HG02970 (cell line): ENCODE results near the gene KRT82.
"Not testable (repeated sequence)": the region's sequence is repeated elsewhere in the genome, so short reads cannot be mapped to it uniquely, and the experiment has no call there.

Source experiments
- ATAC-seq: cut with Tn5 transposase; IDR thresholded peaks from one replicate; pipeline ENCODE4 v1.9.1; 2021; ENCODE audit warnings: mild to moderate bottlenecking, moderate library complexity, moderate number of reproducible peaks; ENCODE audit not compliant: unreplicated experiment, low FRiP score

The KRT82 gene

DNA sequence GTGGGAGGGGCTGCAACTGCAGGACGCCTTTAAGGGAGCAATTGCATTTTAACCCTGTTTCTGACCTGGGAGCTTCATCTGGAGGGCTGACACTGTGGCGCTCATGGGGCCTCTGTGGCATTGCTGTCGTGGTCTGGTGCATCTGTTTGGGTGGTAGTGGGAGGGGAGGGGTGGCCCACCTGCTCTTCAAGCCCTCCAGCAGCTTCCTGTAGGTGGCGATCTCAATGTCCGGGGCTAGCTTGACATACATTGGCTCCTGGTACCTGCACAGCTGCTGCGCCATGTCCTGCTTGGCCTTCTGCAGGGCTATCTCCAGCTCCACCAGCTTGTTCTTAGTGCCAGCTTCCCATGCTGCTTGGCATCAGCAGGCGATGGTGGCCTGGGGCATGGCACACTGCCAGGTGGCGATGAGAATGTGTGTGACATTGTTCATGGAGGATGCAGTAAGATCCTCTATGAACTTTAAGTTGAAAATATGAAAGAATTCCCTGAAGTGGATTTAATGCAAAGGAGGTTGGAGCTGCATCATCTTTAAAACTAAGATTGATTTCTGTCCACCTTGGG is 7.7 kb upstream of the KRT82 start:
- ATAC-seq = no peak

DNA sequence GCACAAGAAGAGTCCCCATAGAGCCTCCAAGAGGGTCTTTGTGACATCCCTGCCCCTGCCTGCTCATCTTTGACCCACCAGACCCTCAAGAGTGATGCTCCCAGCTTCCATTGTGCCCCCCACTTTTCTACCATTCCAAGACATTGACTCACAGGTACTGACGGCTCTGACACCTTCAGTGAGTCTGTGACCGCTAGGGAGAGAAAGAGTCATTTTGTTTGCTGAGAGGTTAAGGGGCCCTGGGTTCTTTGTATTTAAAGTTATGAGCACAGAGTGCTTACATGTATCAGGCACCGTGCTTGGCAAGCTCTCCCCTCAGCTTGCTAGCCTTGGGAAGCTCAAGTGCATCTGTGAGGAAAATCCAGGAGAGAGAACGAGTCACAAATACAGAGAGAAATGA is 7.1 kb upstream of the KRT82 start:
- no peak for ATAC-seq

DNA sequence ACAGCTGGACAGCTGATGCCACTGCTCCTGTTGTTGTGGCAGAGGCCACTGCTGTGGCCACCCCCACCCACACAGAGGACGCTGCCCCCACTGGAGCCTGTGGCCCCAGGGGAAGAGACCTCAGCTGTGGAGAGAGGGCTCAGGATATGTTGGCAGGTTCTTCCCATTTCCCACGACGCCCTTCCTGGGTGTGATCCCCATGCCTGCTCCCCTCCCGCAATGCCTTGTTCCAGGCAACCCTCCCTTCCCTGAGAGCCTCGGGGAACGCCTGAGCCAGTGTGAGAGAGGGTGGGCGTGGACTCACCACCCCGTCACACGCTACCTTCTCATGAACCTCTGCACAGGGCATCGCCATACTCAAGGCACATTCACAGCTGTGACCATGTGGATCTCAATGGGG is 5.7 kb upstream of the KRT82 start:
- ATAC-seq = no peak

DNA sequence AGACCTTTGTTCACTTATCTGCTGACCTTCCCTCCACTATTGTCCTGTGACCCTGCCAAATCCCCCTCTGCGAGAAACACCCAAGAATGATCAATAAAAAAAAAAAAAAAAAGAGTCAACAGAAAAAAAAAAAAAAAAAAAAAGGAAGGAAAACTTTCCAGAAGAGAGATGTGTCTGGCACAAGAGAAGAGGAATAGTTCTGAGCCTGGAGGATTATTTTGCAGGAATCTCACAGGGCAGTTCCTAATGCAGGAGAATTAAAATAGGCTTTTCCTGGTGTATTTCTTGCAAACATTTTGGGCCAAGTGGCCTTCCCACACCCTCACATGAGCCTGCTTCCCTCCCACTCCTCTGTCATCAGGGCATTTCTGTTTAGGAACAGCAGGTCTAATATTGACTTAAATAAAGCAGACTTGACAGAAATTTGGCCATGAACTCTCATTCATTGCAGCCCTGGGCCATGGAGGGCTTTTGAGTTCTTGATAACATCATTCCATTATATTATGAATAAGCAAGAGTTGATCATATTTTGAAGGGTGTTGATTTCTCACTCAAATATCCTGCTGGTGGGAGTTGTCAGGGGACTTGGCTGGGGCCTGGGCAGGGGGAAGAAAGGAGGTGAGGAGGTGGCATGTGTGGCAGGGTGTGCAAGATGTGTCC is 4.6 kb upstream of the KRT82 start:
- ATAC-seq = not testable (repeated sequence)

DNA sequence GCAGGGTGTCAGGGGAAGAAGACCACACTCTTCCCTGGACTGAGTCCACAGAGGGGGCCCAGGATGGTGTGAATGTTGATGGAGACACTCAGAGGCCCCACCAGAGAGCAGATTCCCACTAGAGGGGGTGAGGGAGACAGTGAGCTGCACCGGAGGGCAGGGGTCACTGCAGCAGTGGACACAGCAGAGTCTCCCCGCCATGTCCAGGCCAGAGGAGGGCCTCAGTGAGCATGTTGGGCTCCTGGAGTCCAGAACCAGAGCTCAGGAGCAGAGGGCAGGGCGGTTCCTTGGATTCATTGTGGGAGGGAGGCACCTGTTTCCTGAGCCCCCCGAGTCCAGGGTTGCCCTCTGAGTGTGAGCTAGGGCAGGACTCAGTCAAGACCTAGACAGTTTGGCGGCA is 1.8 kb upstream of the KRT82 start:
- ATAC-seq = no peak

DNA sequence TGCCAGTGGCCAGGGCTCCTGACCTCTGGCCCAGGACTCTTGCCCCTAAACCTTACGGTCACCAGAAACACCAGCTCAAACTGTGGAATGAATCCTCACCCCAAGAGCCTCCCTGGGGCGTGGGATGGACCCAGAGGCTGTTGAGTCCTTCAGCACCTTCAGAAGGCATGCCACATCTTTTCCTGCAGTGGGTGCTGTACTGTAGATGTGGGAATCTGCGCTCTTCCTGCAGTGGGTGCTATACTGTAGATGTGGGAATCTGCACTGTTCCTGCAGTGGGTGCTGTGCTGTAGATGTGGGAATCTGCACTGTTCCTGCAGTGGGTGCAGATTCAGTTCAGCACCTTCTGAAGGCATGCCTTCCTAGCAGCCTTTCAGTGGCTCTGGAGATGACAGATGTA is 1.2 kb downstream of the KRT82 start:
- ATAC-seq = no peak

DNA sequence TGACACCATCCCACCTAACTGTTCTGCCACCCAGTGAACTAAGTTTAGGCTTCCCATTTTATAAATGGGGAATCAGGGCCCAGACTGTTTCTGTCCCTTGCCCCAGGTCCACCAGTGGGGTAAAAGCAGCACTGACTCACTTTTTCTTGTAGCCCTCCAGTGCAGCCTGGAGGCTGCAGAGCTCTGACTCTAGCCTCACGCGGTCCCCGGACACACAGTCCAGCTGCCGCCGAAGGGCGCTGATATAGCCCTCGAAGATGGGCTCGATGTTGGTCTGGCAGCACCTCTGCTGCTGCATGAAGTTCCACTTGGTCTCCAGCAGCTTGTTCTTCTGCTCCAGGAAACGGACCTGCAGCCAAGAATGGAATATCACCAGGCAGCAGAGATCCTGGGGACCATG is 2.6 kb downstream of the KRT82 start:
- no peak for ATAC-seq

DNA sequence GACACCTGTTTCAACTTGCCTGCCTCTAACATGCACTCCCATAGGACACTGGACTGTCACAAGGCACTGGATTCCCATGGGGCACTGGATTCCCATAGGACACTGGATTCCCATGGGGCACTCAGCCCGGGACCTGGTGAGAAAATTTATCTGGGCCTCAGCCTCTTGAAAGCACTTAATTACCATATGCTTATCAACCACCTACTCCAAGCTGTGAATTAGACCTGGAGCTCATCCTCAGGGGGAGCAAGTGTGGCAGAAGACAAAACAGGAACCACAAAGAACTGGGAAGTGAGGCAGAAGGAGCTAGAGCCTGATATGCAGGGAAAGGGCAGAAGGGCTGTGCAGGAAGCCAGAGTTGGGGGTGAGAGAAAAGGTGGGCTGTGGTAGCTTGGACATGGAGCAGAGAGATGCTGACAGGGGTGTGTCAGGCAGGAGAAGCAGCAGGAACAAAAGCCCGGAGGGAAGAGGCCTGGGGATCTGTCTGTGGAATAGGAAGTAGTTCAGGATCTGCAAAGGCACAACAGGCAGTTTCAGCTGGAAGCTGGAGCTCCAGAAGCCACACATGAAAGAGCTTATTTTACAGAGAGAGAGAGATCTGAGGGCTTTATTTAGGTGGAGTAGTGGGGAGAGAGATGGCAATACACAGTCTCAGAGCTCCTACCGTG is 3.1 kb downstream of the KRT82 start:
- ATAC-seq = no peak

DNA sequence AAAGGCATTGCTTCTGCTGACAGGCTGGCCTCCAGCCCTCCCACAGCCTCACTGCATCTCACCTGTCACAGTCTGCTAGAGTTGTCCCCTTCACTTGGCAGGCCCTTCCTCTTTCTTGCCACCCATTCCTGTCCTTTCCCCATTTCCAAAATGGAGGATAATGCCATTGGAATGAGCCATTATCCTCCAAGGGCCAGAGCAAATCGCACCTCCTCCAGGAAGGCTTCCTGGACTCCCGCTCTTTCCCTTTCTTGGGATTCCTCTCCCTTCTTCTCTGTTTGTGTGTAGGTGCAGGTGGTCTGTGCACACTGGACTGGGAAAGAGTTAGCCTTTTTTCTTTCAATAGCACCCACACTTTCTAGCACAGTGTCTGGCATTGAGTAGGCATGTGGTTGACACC is 3.8 kb downstream of the KRT82 start:
- ATAC-seq = no peak

DNA sequence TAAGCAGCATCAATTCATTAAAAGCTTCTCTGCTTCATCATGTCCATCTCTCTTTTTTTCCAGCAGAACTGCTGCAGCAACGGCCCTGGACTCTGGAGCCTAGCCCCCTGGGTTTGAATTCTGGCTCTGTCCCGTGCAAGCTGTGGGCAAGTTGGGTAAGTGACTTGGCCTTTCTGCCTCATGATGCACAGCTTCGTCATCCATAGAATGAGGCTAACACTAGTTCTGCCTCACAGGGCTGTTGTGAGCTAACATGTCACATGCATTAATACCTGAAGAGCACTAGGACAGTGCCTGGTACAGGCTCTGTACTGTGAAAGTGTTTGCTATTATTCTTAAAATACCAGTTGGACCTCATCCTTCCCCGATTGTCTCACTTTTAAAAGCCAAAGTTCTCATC is 4.2 kb downstream of the KRT82 start:
- no peak for ATAC-seq

DNA sequence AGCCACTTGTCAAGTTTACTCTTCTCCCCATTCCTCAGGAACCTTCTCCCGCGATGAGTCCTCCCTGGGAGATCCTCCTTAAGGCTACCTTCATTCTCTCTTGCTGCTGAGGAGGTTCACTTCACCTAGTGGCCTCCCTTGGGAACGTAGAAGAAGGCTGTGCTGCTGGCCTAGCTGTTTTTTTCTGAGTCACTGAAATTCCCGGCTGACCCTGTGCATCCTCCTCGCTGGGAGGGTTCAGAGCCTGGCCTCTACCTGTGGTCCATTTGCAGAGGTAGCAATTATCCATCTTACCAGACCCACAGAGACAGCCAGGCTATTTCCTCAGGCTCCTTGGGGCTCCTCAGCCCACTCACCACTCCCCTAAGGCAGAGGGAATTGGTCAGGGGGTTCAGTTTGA is 4.6 kb downstream of the KRT82 start:
- no peak for ATAC-seq

DNA sequence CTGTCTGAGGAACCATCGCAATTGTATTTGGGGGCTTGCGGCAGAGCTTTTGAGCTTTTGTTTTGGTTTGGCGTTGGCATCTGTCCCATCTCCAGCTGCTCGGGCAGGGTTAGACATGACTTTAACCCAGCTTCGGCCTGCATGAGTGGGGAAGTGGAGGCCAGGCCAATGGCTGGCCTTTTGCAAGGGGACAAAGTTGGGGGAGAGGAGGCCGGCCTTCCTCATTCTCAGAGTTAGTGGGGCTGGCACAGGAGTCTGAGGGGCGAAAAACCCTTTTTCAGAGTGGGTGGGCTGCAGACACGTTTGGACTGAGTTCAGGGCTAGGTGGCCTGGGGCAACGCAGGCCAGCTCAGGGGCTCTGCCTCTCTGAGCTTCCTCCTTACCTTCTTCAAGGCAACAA is 5.2 kb downstream of the KRT82 start:
- ATAC-seq = no peak

DNA sequence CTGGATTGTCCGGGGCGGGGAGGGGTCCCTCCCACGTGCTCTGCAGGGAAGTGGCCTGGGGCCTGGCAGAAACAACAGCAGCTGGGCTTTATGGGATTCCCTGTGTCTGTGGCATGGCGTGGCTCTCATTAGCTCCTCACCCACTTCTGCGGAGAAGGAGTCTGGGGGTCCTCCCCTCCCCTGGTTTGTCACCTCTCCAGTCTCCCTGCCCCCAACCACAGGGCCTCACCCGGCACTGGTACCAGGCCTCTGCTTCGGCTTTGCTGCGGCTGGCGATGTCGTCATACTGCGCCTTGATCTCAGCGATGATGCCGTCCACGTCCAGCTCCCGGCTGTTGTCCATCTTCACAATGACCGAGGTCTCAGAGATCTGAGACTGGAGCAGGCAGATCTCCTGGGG is 6.4 kb downstream of the KRT82 start:
- no peak for ATAC-seq

DNA sequence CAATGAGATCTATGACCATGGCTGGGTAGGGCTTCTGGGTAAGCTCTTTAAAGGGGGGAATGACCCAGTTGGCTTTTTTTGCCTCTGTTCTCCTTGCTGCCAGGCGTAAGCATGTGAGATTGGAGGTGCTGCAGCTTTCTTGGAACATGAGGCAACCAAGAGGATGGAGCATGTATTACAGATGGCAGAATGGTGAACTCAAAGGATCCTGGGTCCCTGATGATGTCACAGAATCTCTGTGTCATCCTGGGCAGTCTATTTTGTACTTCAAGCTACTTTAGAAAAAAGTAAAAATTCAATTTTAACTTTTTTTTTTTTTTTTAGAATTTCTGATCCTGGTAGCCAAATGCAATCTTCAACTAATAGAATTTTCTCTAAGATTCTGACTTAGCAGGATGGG is 8.0 kb downstream of the KRT82 start:
- ATAC-seq = no peak

DNA sequence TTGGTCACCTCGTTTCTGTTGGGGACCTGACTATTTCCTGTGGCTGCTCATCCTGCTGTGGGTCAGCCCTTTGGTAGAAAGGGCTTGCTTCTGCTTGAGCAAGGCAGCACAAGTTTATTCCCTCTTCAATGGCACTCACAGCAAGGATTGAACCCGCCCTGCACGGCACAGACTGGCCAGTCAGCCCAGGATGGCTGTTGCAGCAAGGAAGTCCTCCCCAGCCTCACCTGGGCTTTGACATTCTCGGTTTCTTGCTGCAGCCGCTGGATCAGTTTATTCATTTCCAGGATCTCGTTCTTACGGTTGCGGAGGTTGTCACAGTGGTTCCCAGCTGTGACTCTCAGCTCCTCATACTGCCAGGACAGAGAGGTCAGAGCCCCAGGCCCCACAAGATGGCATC is 9.5 kb downstream of the KRT82 start:
- no peak for ATAC-seq

DNA sequence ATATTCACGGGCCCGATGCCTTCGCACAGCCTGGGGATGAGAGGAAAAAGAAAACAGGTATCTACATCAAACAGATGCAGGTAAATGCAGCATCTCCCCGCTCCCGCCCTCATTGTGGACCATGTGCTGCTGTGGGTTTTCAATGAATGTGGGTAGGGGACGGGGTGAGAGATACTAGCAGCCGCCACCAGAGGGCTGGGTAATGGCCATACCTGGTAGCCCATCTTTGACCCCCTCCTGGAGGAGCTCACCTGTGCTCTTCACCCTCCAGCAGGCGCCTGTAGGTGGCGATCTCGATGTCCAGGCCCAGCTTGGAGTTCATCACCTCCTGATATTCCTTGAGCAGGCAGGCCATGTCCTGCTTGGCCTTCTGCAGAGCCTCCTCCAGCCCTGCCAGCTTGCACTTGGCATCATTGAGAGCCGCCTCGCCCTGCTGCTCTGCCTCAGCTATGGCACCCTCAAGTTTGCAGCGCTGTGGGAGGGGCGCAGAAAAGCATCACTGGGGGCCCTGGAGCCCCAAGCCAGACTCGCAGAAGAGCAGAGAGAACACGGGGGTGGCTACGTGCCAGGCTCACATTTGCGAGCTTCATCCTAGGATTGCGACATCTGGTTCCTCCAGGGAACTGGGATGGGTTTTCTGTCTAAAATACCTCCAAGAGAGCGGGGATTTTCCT is 10.2 kb downstream of the KRT82 start:
- ATAC-seq = no peak

DNA sequence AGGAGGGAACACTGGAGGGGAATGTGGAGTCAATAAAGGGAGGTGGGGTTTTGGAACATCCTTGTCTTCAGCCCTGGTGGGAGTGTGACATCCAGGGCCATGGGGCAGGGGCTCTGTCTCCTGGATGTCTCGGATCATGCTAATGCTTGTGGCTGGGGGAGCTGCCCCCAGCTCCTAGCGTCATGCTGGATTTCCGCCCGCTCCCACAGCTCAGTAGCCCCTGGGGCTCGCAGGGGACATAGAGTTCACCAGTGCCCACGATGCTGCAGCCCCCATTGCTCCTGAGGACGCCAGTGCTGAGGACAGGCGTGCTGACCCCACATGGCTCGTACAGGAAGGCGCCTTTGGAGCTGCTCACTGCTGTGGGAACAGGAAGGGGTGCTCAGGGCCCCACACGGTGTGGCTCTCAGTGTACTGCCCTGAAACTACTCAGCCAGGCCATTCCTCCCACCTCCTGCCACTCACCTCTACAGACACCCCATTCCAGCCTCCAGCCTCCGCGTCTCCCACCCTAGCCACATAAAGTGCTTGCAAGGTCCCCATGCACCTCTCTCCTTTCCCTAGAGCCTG is 11.2 kb downstream of the KRT82 start:
- no peak for ATAC-seq

DNA sequence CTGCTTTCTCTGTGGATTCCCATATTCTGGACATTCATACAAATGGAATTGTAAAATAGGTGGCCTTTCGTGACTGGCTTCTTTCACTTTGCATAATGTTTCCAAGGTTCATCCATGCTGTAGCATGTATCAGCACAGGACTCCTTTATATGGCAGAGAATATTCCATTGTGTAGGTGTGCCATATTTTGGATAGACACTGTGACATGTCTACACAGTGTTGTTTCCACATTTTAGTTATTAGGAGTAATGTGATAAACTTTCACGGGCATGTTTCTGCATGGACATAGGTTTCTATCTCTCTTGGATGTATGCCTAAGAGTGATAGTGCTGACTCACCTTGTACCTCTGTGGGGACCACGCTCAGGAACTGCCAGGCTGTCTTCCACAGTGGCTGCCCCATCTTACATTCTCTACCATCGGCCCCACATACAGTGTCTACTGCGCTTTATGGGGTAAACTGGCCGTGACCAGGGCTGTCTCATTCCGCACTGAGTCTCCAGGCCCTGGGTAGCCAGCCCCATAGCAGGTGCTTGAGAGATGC is 13.6 kb downstream of the KRT82 start:
- ATAC-seq = no peak

DNA sequence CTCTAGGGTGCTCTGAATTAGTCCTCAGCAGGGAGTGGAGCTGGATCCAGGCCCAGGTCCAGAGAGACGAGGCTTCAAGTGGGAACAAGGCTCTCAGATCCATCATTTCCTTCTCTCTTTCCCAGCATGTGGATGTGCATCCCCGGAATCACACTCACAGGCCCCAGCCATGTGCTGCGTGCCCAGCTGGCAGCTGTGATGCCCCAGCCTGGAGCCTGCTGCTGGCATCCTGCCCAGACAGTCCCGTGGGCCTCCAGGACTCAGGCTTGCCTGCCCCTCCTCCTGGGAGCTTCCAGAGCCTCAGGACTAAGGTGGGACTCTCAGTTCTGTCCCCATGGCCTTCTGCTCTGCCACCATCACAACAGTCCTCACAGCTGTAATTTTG is 14.5 kb downstream of the KRT82 start:
- no peak for ATAC-seq

DNA sequence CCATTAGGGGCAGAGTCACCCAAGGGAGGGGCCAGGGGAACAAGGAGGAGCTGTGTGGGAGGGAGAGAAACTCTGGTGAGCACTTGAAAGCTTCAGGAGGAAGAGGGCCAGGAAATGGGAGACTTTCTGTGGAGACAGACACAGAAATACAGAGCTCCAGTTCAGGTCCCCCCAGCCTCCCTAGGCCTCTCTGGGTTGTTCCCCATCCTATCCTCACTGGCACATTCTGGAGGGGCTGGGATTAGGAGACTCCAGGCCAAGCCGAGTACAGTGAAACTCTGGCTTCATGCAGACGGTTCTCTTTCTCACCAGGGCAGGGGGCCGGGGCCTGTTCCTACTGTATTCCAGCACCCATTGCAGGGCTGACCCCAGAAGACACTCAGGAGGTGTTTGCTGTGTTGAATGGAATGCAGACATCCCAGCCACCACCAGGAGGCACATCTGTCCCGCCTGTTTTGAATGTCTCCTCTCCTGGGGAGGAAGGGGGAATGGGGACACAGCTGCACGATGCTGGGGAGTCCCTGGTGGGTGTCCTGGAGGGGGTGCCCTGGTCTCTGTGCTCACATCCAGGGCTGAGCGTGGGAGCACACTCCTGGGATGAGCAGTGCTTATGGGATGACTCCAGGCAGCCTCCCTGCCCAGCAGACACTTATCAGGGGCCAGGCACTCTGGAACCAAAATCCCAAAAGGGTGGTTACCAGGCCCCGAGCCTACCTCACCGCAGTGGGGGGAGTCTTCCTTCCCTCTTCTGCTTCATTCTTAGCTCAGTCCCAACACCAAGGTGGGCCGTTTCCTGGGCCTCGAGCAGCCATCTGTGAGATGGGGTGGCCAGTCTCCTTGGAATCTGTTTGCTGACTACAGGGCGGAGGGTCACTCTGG is 15.2 kb downstream of the KRT82 start:
- ATAC-seq = no peak
